Hematopoietic multipotent progenitor cell (in vitro differentiated cells): Measurements from ENCODE around the gene KLHL24. TPM values are rescaled to one million over a fixed set of nuclear protein-coding genes. Genes with fewer than 3 reads are reported as not detected.

Experiments
- total RNA-seq: library from RNA; depleted of rRNA; stranded (reverse); fragments of >200 nt; gene quantifications from one replicate; pipeline ENCODE4 v1.2.3, GENCODE V29; 2012

The KLHL24 gene
- total RNA-seq, 1 donor: 65.2 TPM

Other genes starting within 250 kb of the KLHL24 start
- gene MCF2L2, start 207.0 kb upstream of the KLHL24 start, total RNA-seq: 5.1 TPM
- gene KLHL6, start 79.9 kb upstream of the KLHL24 start, total RNA-seq: 65.2 TPM
- 40.9 TPM for gene YEATS2, start 62.2 kb downstream of the KLHL24 start, total RNA-seq
- gene MAP6D1, start 190.0 kb downstream of the KLHL24 start, total RNA-seq: 1.3 TPM
- gene PARL, start 249.3 kb downstream of the KLHL24 start, total RNA-seq: 25.0 TPM